Activated effector memory CD4-positive, alpha-beta T cell treated with anti-CD3 and anti-CD28 coated beads, Interleukin-2, amount 50 U/mL, for 16 hours (primary cell): Measurements from ENCODE around the gene C1orf35.

Experiments
- DNase-seq: peaks from one replicate; pipeline ENCODE4 v3.0.0-alpha.2; 2020

C1orf35 gene

DNA sequence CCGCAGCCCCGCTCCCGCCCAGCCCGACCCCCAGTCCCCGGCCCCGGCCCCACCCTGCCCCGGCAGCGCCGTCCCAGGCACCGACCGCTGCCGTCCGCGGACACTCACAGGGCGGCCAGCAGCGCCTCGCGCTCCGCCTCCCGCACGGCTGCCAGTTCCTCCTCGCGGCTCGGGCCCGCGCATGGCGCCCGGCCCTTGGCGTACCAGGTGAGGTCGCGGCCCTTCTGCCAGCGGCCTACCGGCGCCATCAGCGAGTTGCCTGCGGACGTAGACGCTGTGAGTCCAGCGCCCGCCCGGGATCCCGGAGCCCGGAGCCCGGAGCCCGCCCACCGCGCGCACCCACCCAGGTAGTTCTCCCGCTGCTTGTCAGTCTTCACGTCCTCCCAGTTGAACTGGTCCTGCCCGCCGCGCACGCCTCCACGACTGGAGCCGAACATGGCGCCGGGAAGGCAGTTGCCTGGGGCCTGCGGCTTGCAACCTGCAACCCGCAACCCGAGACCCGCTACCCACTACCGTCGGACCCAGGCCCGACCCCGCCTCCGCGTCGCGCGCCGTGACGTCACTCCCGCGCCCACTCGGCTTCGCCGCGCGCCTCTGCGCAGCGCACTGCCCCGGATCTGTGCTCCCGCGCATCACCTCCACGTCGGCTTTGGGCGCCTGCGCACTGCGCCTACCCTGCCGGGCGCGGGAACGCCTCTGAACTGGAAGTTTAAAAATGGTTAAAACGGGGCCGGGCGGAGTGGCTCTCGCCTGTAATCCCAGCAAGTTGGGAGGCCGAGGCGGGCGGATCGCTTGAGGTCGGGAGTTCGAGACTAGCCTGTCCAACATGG is at the start of gene C1orf35:
Gene C1orf35 (minus strand): TSS at position 535 of the 830 bp plus-strand sequence. CDS start 98 bp downstream, at position 437.
- peak; percentile 98 for DNase-seq

DNA sequence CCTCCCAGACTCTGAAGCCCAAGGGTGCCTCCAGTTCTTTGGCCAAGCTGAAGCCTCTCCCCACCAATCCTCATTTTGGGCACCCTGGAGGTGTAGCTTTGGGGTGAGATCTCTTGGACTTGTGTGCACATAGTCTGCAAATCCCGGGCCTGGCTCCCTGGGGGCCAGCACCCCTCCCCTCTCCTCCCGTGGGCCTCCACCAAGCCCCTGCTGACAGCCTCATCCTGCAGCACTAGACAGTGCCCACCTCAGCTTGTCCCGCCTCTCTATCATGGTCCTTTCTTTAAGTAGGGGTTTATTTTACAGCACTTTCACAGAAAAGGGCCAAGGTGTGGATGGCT is 49.8 kb upstream of the C1orf35 start:
- DNase-seq, result no peak

DNA sequence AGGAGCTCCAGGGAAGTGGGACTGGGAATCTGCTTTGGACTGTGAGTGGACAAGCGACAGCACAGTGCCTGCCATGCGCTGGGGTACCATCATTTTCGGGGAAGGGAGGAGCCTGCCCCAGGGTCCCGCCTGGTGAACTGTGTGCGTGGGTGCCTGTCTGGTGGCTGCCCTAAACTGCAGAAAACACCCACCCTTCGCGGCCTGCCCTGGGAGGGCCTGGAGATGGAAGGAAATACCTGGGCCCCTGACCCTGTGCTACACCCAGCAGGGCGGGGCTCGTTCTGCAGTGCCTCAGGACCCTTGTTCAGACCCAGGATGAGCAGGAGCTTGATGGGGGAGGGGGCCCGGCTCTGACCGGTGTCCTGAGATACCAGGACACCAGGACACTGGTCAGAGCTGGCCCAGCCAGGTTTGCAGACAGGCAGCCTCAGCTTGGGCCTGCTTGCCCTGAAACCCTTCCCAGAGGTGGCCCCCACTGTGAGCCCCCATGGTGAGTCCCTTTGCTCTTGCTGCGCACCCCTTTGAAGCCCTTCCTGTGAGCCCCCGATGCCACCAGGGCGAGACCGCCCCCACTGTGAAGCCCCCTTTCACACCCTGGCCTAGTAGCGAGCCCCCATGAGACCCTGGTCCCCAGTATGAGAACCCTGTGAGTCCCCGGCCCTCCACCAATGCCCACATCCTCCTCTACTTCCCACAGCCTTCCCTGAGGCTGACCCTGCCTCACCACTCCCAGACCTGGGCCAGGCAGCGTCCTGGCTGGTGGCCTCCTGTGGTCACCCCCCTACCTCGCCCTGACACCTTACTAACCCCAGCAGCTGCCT is 49.2 kb upstream of the C1orf35 start:
- DNase-seq, result peak; percentile 61

DNA sequence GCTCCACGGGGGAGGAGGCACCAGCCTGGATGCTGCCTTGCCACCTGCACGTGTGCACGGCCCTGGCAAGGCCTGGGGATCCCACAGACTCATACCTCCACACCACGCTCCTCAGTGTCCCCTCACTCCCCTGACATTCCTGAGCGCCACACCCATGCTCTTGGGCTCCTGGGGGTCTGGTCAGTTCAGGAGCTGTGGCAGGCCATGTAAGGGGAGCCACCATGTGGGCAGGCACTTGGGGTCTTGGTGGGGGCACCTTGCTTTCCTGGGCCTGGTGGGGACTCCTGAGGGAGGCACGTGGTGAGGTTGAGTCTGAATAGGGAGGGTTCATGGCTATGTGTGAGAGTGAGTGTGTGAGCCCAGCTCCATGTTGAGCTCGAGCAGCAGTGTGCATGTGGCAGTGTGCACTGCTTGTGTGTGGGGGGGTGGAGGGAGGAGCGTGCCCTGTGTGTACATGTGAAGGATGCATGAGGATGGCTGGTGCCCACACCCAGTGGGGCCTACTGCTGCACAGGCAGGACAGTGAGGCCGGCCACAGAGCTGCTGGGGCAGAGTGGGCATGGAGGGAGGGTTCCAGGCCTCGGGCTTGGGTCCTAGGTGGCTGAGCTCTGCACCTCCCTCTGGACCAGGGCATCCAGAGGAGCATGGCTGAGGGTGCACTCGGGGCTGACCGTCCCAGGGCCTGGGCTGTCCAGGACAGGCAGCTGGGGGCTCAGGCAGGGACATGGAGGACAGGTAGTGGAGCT is 48.2 kb upstream of the C1orf35 start:
- peak; percentile 62 for DNase-seq

DNA sequence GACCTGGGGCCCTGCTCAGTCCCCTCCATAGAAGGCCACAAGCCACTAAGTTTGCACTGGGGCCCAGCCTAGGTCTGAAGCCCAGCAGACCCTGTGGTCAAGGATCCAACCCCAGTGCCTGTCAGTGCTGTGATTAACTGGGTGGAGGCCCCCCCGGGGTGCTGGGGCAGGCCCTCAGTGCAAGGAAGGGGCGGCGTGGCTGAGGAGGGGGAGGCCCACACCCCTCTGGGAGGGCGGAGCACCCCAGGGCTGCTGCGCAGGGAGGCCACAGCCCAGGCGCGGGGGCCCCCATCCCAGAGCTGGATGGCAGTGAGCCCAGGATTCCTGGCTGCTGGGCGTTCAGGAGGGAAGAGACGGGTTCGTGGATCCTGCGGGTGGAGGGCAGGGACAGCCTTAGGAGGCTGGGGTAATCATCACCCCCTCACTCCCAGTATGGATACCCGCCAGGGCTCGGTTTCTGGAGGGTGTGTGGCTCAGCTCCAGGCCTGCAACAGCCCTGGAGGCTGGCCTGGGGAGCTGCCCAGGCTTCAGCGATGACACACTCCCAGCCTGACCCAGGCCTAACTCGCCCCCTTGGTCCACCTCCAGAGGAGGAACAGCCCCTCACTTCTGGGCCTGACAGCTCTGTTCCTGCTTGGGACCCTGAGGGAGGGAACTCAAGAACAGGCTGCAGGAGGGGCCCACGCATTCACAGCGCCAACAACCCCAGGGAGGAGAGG is 47.5 kb upstream of the C1orf35 start:
- peak; percentile 54 for DNase-seq

DNA sequence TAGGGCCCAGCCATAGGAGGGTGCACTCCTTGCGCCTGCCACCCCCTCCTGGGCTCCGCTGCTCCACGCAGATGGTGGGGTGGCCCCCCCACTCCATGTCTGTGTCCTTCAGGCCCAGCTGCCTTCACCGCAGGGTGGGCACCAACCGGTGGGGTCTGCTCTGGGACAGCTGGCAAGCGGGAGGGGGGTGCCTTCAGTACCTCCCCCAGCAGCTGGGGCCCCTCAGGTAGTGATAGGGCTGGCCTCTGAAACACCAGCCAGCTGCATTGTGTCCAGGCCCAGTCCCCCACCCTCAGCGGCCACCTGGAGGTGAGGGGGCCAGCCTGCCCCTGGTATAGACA is 47.0 kb upstream of the C1orf35 start:
- DNase-seq, result no peak

DNA sequence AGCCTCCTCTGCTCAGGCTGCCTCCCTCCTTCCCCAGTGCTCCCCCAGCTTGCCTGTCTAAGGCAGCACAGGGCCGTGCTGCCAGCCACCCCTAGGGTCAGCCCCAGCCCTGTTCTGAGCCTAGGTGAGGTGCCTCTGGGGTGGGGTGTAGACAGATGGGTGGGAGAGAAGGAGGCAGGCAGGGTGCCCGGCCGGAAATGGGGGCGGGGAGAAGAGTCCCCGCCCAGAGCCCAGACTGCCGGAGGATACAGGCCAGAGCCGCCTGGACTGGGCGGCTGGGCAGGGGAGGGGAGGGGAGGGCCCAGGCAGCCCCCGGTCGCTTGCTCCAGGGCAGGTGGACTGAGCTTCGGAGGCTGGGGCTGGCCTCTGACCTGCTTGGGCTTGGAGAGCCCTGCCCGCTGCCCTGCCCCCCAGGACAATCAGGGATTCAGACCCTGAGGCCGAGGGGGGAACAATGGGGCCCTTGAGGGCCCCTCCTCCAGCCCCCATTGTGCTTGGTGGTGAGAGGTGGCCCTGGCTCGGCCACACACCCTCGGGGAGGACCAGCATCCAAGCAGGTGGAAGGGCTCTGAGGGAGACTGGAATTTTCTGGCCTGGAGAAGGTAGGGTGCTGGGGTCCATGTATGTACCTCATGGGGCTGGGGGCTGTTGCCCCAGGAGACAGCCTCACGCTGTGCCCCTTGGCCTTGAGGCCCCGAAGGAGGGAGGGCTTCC is 46.4 kb upstream of the C1orf35 start, which contains the start of gene GJC2:
Gene GJC2 (plus strand): TSS at position 525 of the 714 bp plus-strand sequence. CDS start 7,829 bp downstream, outside the sequence.
- peak; percentile 57 for DNase-seq

DNA sequence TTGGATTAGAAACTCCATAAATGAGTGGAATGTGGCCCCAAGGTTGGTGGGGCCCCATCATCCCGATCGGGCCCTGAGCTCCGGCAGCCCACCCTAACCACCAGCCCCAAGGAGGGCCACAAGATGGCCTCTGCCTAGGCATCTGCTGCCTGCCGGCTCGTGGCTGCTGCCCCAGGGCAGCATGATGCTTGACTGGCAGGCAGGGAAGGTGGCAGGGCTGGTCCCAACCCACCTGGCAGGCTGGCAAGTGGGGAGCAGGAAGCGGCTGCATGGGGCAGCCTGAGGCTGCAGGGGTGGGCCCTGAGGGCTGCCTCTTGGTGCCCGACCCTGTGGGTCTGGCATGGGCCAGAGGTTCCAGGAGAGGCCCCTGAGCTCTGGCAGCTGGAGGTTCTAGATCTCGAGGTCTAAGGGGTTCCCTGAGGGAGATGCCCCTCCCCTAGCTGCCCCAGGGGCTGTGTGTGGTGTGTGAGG is 45.8 kb upstream of the C1orf35 start:
- DNase-seq, result no peak

DNA sequence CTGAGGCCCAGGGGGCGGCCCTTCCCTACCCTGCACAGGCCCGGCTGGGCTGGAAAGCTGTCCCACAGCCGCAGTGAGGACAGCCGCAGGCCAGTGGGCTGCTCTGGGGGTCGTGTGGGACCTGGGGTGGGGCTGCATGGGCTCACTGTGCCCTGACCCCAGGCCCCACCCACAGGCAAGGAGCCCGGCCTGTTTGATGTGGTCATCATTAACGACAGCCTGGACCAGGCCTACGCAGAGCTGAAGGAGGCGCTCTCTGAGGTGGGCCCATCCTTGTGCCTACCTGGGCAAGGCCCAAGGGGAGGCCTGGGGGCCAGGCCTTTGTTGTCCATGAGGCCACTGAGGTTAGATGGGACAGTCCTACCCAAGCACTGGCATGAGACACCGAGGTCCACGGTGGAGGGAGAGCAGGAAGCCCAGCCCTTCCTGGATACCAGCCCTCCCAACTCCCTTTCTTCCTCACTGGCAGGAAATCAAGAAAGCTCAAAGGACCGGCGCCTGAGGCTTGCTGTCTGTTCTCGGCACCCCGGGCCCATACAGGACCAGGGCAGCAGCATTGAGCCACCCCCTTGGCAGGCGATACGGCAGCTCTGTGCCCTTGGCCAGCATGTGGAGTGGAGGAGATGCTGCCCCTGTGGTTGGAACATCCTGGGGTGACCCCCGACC is 45.2 kb upstream of the C1orf35 start:
- DNase-seq, result peak; percentile 54

DNA sequence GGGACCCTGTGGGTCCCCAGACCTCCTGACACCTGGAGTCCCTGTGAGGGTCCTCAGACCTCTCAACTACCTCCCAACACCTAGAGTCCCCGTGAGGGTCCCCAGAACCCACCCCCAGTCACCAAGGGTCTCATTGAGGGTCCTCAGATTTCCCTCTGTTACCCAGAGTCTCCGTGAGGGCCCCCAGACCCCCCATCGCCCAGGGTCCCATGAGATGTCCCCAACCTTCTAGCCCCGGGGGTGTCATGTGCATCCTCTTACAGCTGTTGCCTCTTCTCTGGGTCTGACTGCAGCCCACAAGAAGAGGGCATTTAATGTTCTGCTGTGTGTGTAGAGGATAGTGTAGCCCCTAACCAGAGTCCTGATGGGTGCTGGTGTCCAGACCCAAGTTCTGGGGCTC is 44.6 kb upstream of the C1orf35 start:
- no peak for DNase-seq

DNA sequence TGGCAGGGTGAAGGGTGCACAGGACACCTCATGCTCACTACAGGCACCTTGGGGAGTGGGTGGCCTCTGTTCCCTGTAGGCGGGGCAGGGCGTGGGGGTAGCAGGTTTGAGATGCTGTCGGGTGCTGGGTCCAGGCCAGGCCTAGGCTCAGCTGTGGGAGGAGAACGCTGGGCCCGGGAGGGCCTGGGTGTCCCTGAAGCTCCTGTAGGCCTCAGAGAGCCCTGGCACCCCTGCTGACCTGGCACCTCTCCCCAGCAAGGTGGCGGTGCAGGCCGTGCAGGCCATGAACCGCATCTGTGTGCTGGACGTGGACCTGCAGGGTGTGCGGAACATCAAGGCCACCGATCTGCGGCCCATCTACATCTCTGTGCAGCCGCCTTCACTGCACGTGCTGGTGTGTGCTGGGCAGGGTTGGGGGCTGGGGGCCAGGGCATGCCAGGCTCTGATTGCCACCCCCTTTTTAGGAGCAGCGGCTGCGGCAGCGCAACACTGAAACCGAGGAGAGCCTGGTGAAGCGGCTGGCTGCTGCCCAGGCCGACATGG is 44.1 kb upstream of the C1orf35 start:
- DNase-seq, result peak; percentile 60

DNA sequence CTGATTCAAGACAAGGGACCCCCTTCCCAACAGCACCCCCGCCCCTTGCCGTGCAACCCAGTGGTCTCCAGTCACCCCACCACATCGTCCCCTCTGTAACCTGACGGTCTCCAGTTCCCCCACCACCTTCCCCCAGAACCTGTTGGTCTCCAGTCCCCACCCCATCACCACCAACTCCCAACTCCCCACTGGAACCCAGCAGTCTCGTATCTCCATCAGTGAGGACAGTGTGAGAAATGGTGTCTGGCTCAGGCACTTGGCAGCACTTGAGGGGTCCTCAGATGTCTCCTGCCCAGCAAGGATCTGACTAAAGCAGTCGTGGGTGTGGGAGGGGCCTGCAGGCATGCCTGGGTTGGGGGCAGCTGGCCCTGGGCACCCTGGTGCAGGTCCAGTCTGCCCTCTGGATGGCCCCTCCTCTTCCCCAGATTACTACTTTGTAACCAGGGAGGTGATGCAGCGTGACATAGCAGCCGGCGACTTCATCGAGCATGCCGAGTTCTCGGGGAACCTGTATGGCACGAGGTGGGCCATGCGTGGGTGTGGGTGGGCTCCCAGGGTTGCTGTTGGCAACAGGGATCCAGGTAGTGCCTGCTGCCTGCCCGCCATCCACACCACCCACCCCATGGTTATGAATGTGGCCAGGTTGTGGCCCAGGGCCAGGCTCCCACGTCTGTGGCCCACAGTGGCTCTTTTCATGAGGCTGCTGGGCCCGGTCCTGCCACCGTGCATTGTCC is 43.5 kb upstream of the C1orf35 start:
- peak; percentile 60 for DNase-seq

DNA sequence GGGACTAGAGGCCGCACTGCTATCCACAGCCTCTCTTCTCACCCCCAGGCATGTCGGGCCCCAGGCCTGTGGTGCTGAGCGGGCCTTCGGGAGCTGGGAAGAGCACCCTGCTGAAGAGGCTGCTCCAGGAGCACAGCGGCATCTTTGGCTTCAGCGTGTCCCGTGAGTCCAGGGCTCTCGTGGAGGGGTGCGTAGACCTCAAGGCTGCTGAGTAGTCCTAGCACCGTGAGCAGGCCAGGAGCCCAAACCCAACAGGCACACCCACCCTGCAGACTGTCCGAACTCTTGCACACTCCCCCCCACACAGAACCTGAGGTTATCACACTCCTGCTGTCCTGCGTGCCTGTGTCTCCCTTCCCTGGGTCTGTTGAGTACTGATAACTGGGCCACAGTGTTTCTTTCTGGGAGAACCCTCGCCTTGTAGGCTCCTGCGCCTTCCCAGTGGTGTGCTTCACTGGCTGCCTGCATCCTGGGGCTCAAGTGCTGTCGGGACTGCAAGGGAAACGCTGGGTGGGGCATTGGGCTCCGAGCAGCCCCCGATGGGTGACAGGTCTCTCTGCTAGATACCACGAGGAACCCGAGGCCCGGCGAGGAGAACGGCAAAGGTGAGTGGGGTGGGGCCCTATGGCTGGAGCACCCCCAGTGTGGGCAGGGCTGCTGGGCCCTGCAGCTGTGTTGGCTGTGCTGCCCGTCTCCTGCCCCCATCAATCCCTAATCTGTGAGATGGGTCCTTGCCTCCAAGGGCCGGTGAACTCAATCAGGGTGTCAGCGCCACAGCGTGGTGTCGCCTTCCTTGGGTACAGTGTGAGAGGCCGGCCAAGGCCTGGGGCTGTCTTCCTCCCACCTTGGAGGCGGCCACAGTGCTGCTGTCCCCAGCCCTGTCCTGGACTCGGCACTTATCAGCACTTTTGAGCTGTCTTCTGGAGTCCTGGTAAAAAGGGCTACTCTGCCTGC is 42.6 kb upstream of the C1orf35 start:
- peak; percentile 61 for DNase-seq

DNA sequence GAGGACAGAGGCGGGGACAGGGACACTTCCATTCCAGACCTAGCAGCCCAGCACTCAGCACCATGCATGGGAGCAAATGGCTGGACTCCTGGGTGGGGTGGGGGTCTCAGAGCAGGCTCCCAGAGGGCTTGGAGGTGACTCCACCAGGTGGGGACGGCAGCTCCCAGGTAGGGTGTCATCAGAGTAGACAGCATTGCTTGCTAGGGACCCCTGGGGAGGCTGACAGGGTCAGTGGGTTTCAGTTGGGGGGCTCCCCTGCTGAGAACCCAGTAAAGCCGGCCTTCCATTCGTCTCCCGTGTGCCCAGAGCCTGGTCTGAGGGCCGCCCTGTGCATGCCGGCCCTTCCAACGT is 41.8 kb upstream of the C1orf35 start:
- no peak for DNase-seq

DNA sequence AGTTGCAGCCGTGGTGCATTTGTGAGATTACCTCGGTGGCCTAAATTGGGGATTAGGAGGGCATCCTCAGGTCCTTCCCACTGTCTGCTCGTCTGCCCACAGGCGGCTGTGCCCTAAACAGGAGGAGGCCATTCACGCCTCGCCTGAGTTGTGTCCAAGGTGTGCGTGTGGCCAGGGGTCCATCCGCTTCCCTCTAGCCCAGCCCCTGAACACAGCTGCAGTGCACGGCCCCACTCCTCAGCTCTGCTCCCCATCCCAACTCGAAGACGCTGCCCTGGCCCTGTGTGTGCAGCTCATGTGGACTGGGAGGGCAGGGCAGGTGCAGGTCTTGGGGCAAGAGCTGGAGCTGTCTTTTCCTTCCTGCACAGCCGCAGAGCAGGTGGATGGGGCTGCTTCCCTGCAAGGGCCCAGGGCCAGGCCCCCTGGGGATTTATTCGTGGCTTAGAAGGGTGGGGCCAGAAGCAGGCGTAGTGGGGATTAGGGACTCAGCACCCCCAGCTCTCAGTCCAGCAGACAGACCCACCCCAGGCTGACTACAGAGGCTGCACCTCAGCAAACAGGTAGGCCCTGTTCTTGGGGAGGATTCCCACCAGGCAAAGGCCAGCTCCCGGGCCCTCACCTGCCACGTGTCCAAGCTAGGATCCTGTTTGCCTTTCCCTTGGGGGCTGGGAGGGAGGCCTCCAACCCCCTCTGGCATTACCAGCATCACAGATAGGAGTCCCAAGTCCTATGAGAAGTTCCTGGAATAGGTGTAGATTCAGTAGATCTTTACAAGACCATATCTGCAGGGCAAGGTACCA is 41.3 kb upstream of the C1orf35 start:
- DNase-seq, result peak; percentile 61

DNA sequence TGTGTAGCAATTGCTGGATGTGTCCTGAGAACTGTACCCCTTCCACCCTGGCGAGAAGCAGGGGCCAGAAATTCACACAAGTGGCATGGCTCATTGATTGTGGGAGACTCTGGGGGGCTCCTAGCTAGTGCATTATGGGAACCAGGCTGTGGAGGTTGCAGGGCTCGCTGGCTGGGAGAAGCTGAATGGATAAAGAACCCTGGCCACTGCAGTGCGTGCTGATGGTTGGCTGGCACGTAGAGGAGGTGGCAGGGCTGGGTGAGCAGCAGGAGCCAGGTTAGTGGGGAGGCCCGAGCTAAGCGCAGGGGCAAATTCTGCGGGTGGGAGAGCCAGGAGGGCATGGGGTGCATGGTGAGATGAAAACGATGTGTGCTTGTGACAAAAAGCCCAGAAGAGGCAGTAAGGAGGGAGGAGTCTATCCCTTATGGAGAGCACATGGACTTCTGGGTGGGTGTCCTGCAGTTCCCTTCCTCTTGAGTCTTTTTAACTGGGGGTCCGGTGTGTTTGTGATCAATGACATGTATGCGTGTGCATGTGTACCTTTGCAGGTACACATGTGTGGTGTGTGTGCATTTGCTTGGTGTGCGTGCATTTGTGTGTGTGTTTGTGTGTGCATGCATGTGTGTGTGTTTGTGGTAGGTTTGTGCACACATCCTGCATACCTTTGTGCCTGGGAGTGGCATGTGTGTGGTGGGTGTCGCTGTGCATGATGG is 40.5 kb upstream of the C1orf35 start:
- peak; percentile 54 for DNase-seq

DNA sequence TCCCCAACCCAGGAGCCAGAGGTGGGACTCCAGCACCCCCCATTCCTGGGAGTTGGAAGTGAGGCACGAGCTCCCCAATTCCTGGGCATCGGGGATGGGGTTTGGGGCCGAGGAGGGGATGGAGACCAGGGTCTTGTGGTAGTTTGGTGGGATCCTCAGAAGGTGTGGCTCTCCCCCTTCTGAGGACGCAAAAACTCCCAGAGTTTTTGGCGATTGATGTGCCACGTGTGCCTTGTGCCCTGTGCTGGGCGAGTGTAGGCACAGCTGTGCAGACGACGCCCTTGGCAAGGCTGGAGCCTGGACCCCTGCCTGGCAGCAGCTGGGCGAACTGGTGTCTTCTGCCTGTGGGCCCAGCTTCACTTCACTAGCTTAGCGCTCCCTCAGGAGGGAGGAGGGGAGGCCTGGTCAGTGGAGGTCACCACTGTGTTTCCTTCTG is 39.6 kb upstream of the C1orf35 start:
- no peak for DNase-seq
